GM19023 (cell line): ENCODE results near the gene LRBA.
"Not testable (repeated sequence)": the region's sequence is repeated elsewhere in the genome, so short reads cannot be mapped to it uniquely, and the experiment has no call there.

ENCODE experiments used
- ATAC-seq: cut with Tn5 transposase; IDR thresholded peaks from one replicate; pipeline ENCODE4 v1.9.1; 2021; ENCODE audit warnings: mild to moderate bottlenecking, moderate library complexity; ENCODE audit not compliant: unreplicated experiment

Gene LRBA

GRCh38 chr4:150694438-150694837 lies 320.6 kb downstream of the LRBA start:
- no peak for ATAC-seq

- no peak for ATAC-seq
These were observed 331.2 kb downstream of the LRBA start for GRCh38 chr4:150683775-150684350.

GRCh38 chr4:150682126-150682525 lies 333.0 kb downstream of the LRBA start:
- ATAC-seq, result no peak

DNA sequence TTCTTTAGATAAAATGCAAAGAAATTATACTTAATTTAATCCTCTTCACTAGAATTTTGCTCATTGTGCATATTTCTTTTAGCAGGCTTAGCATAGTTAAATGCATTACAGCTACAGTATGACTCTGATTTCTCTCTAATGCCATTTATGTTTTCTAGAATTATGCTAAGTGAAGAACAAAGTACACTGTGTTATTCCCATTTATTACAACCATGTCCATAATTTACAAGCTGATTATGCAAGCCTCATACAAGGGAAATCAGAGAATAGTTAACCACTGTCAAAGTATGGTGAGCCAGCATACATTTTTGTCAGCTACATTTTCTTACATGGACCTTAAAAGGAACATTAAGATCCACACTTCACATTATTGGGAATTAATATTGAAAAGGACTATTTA lies 334.0 kb downstream of the LRBA start:
- no peak for ATAC-seq

DNA sequence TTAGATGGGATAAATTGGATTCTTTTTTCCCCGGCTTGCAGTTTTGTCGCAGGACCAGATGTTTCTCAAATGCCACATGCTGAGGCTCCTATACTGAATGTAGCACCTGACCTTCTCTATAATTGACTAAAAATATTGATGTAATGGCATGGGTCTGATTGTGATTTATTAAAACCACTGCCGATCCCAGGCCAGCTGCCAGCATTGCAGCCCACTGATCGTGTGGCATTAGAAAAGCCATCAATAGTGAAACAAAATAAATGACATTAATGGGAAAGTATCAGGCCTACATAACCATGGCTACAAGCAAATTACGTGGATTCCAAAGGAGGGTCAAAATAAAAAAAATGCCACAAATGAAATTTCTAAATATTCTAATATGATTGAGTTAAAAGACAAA lies 334.4 kb downstream of the LRBA start:
- ATAC-seq, result no peak

- ATAC-seq, result no peak
These were observed 335.2 kb downstream of the LRBA start for GRCh38 chr4:150679765-150680343.

DNA sequence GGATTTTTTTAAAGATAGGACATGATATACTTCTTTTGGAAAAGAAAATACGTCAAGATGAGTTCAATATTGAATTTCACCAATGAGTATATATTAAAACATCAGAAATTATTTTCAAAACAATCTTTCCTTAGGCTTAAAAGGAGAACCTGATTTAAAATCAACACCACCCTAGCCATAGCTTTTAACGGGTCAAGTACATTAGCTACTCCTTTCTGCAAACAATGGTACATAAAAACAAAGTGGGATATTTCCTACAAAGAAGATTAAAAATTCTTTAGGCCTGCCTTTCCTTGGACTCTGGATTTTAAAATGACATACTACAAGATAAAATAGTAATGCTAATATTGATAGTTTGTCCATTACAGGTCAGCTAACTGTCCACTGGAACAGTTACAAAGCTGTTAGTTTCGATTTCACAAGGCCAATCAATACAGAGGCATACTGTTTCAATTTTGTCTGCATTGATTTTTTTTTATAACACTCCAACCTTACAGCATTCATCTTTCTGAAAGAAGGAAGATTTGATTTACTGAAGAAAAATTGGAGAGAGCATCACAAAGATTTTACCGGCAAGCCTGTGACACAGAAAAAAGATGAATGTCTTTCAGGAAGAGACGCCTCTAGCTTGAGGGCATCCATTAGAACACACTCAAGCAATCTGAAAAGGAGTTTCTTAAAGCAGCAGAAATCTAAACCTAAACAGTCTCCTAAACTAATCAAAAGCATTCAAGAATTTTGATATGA lies 335.9 kb downstream of the LRBA start:
- ATAC-seq, result no peak

DNA sequence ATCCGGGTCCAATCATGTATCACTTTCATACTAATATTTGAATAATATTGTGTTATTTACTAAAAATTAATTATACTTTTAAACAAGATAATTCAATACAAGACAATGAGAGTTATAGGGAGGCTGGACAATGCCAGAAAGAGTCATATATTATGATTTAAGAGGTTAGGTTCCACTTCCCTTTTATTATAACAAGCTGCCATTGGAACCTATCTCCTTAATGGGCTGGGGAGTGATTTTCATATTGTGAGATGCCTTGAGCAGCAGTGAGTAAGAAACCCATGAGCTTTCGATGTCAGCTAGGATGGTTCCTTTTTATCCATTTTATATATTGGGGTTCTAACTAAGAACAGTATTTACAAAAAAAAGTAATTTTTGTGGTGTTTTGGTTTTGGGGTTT lies 341.3 kb downstream of the LRBA start:
- no peak for ATAC-seq

GRCh38 chr4:150668824-150669223 lies 346.3 kb downstream of the LRBA start:
- ATAC-seq, result no peak

DNA sequence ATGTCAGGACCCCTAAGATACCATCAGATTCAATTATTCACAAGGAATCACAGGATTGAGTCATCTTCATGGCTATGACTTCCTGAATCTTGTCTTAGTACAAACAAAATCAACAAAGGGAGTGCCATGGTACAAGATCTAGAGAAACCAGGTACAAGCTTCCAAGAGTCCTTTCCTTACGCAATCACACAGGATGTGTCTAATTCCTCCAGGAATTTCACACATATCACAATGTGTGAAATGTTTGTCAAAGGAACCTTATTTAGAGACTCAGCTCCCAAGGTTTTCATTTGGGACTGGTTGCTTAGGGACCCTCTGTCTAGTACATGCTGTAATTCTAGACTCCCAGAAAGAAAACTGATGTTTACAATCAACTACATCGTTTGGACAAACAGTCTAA lies 350.1 kb downstream of the LRBA start:
- no peak for ATAC-seq

DNA sequence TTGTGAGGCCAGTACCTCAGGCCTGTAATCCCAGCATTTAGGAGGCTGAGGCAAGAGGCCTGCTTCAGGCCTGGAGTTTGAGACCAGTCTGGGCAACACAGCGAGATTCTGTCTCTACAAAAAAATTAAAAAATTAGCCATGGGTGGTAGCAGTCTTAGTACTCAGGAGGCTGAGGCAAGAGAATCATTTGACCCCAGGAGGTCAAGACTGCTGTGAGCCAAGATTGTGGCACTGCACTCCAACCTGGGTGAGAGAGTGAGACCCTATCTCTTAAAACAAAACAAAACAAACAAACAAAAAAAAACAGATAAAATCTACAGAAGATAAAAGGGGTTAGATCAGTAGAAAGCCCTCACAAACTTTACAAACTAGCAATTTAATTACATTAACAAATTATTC lies 352.4 kb downstream of the LRBA start:
- no peak for ATAC-seq

DNA sequence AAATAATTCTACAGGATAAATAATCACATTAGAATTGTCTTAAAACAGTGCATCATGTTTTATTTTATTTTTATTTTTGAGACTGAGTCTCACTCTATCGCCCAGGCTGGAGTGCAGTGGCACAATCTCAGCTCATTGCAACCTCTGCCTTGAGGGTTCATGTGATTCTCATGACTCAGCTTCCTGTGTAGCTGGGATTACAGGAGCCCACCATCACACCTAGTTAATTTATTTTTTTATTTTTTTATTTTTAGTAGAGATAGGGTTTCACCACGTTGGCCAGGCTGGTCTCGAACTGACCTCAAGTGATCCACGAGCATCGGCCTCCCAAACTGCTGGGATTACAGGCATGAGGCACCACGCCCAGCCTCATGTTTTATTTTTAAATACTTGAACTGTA lies 353.5 kb downstream of the LRBA start:
- ATAC-seq, result not testable (repeated sequence)

- ATAC-seq, result not testable (repeated sequence)
These were observed 356.8 kb downstream of the LRBA start for GRCh38 chr4:150658258-150658657.

GRCh38 chr4:150656891-150657290 lies 358.2 kb downstream of the LRBA start:
- no peak for ATAC-seq

DNA sequence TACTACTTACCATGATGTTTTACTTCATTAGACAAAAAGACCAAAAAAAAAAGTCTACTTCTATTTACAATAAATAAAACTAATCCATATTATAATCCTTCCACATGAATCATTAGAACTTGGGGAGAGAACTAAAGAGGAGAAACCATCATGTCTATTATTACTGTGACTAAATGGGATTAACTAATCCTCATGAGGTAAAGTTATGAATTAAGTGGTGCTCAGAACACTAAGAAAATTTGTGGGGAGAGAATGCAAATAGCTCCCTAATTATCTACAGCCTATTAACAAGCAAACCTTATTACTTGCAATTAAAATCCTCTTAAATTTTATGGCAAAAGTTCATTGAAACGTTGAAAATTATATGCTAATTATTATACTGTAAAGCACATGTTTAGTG lies 364.3 kb downstream of the LRBA start:
- no peak for ATAC-seq

DNA sequence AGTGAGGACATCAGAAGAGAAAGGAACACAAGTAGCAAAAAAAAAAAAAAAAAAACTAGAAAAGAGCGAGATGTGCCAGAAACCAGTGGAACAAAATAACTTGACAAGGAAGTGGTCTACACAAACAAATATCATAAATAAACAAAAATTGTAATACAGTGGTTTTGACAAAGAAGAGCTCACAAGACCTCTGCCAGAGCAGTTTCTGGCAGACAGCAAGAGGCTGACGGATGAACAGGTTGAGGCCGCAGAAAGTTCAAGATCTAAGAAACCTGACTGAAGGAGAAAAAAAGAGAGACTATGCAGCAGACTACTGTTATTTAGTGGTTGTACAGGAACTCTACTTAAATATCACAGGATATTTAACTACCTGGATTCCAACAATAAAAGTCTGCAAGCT lies 367.0 kb downstream of the LRBA start:
- no peak for ATAC-seq

GRCh38 chr4:150647008-150647407 lies 368.1 kb downstream of the LRBA start:
- ATAC-seq, result no peak

GRCh38 chr4:150641612-150642011 lies 373.5 kb downstream of the LRBA start:
- ATAC-seq, result no peak

DNA sequence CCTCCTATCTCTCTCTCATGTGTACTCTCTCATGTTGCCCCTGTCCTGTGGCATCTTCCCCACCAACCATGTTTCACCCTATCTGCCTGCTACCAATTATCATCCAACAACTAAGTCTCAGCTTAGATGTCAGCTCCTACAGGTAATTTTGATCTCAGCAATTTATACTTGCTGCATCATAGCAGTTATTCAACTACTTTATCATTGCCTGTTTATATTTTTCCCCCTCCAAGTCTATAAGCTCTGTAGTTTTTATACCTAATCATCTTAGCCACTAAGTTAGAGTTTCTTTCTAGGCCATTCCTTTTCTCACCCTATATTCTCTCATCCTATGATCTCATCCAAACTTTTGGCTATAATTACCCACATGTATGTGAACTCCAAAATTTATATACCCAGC lies 382.4 kb downstream of the LRBA start:
- ATAC-seq, result no peak

- no peak for ATAC-seq
These were observed 387.0 kb downstream of the LRBA start for GRCh38 chr4:150628073-150628472.

GRCh38 chr4:150625033-150625432 lies 390.1 kb downstream of the LRBA start:
- ATAC-seq, result no peak

GRCh38 chr4:150624055-150624454 lies 391.0 kb downstream of the LRBA start:
- ATAC-seq, result no peak
